Mammary epithelial cell (primary cell): ENCODE results near the gene TXNRD1.

Experiments used
- CTCF ChIP-seq, 2 donors: IDR thresholded peaks in 1 of 2; conservative IDR thresholded peaks in 1 of 2; 2 replicates each; pipeline ENCODE4 v1.5.1; 2011 to 2012; ENCODE audit warnings: inconsistent platforms in 2 of 2, low read length in 2 of 2, mild to moderate bottlenecking in 2 of 2, control low read depth in 1 of 2, low read depth in 1 of 2; ENCODE audit not compliant: insufficient read depth in 1 of 2; ENCODE audit errors: extremely low read depth in 1 of 2
- EZH2 ChIP-seq: IDR thresholded peaks from 2 replicates; pipeline ENCODE4 v1.6.1; 2012; ENCODE audit warnings: low read length, inconsistent platforms, borderline replicate concordance

- TF ChIP-seq CTCF (conservative IDR thresholded peaks at IDR 0.05 in 1 of 2, IDR thresholded peaks at IDR 0.05 in 1 of 2; ENCODE audit: extremely low read depth in 1 of 2, insufficient read depth in 1 of 2, low read depth in 1 of 2, low read length in 2 of 2) (no peak), EZH2 (no peak)
Measured at GRCh38 chr12:104340177-104340576, 124.6 kb downstream of the TXNRD1 start.
